Suprapubic skin (tissue), 4 donors: ENCODE measurements around the gene PLEKHG5.

Experiments used
- CTCF ChIP-seq, 2 donors: fragments of 200-600 bp in 1 of 2; fragments of 450-650 bp in 1 of 2; sonication (generic) in 1 of 2; IDR thresholded peaks; one replicate each; pipeline ENCODE4 v1.5.1; 2016 to 2019; ENCODE audit warnings: antibody characterized with exemption in 2 of 2, mild to moderate bottlenecking in 1 of 2, moderate library complexity in 1 of 2
- POLR2A ChIP-seq, 2 donors: fragments of 450-650 bp; IDR thresholded peaks; one replicate each; pipeline ENCODE4 v1.6.1; 2017; ENCODE audit warnings: antibody characterized with exemption in 2 of 2, mild to moderate bottlenecking in 2 of 2, moderate library complexity in 2 of 2
- POLR2AphosphoS5 ChIP-seq, 3 donors: sonication (generic); formaldehyde crosslinking; IDR thresholded peaks; one replicate each; pipeline ENCODE4 v1.6.1; 2017; ENCODE audit warnings: antibody characterized with exemption in 3 of 3

GRCh38 chr1:6468729-6469461 lies 22.6 kb downstream of the PLEKHG5 start:
- TF ChIP-seq CTCF (IDR thresholded peaks at IDR 0.05): no peak
- TF ChIP-seq POLR2A (IDR thresholded peaks at IDR 0.05): no peak
- no peak for TF ChIP-seq POLR2AphosphoS5 (IDR thresholded peaks at IDR 0.05)
